Natural killer cell (primary cell): ENCODE measurements around the gene EIF2S2. TPM values are rescaled to one million over a fixed set of nuclear protein-coding genes. Genes with fewer than 3 reads are reported as not detected.

Experiments
- ATAC-seq, 3 donors: fragments of 150-1000 bp in 2 of 3; fragments of 200-7000 bp in 1 of 3; cut with Tn5 transposase; 1 replicate in 1 of 3; 2 replicates in 2 of 3; pipeline ENCODE4 v1.10.0; 2021; ENCODE audit warnings: mild to moderate bottlenecking in 2 of 3, moderate library complexity in 2 of 3
- DNase-seq, 2 donors: peaks; one replicate each; pipeline versions ENCODE4 v3.0.0 to v3.0.0-alpha.2; 2013 to 2021; ENCODE audit warnings: mixed read lengths in 1 of 2
- H3K27ac ChIP-seq: one replicate; pipeline ENCODE4 v1.5.1; 2013; ENCODE audit warnings: mild to moderate bottlenecking, low read length
- H3K27me3 ChIP-seq: one replicate; pipeline ENCODE4 v1.6.1; 2013; ENCODE audit warnings: low read length; ENCODE audit not compliant: control insufficient read depth, insufficient read depth
- H3K36me3 ChIP-seq: one replicate; pipeline ENCODE4 v1.6.1; 2013; ENCODE audit warnings: low read length; ENCODE audit not compliant: control insufficient read depth, insufficient read depth
- H3K4me1 ChIP-seq: one replicate; pipeline ENCODE4 v1.6.1; 2013; ENCODE audit warnings: low read length; ENCODE audit not compliant: control insufficient read depth, insufficient read depth
- H3K4me3 ChIP-seq: one replicate; pipeline ENCODE4 v1.5.1; 2013; ENCODE audit warnings: low read length
- H3K9me3 ChIP-seq: one replicate; pipeline ENCODE4 v1.6.1; 2013; ENCODE audit warnings: low read length; ENCODE audit not compliant: control insufficient read depth, insufficient read depth
- H3K27ac Mint-ChIP-seq, 2 donors: one replicate each; pipeline ENCODE4 v1.8.0; 2022; ENCODE audit warnings: mild to moderate bottlenecking in 2 of 2, mixed read lengths in 2 of 2, moderate library complexity in 1 of 2
- H3K27me3 Mint-ChIP-seq, 2 donors: one replicate each; pipeline ENCODE4 v1.8.0; 2022; ENCODE audit warnings: low read depth in 2 of 2, mixed read lengths in 2 of 2
- H3K36me3 Mint-ChIP-seq: one replicate; pipeline ENCODE4 v1.8.0; 2022; ENCODE audit warnings: mixed read lengths
- H3K4me1 Mint-ChIP-seq, 2 donors: one replicate each; pipeline ENCODE4 v1.8.0; 2022; ENCODE audit warnings: mixed read lengths in 2 of 2
- H3K4me3 Mint-ChIP-seq: one replicate; pipeline ENCODE4 v1.8.0; 2022; ENCODE audit warnings: mild to moderate bottlenecking, moderate library complexity, mixed read lengths
- H3K9me3 Mint-ChIP-seq, 2 donors: one replicate each; pipeline ENCODE4 v1.8.0; 2022; ENCODE audit warnings: mixed read lengths in 2 of 2
- CTCF ChIP-seq: fragments of 200-600 bp; IDR thresholded peaks from one replicate; pipeline ENCODE4 v1.8.0; 2022; ENCODE audit warnings: antibody characterized with exemption
- WGBS: methylation state at CpG from one replicate; pipeline ENCODE4 v1.1.7; 2013; ENCODE audit warnings: missing lambda C conversion rate; ENCODE audit not compliant: insufficient coverage; 5-methylcytosine and 5-hydroxymethylcytosine counted together
- intact Hi-C: fragments of 100-400 bp; cut with micrococcal nuclease; formaldehyde crosslinking; loops from one replicate; pipeline ENCODE4 v1.14.2; 2022
- total RNA-seq, 4 donors: library from RNA; stranded (reverse); fragments of 120-200 nt in 1 of 4; gene quantifications; one replicate each; pipeline versions ENCODE4 v1.2.3 to v1.2.4, GENCODE V29; 2013 to 2022

The EIF2S2 gene
- total RNA-seq, 3 donors from 2014 or later (not counting 1 experiment from before 2014, with no cell fraction given): 17.6 to 20.0 (median 17.6) TPM

- Mint-ChIP-seq H3K4me3 (no peak overlapping the region), H3K36me3 (no peaks in the 10 kb centered on the region), H3K27me3 (no peaks in the 10 kb centered on the region), H3K27ac (peak overlapping the region; percentile 72 to 74), H3K9me3 (no peaks in the 10 kb centered on the region), H3K4me1 (peaks cover 82 to 91% of the 10 kb centered on the region in 2 donors)
- no peaks in the 10 kb centered on the region for H3K36me3 ChIP-seq
- WGBS: 86% methylated on average over 2 of the region's 2 CpGs
- no peak overlapping the region for H3K27ac ChIP-seq
- no peak for ATAC-seq
- intact Hi-C loops: no loop called here
- no peak overlapping the region for H3K4me3 ChIP-seq
- DNase-seq: no peak
- no peaks in the 10 kb centered on the region for H3K9me3 ChIP-seq
- H3K4me1 ChIP-seq: peaks cover 11% of the 10 kb centered on the region
- no peak for TF ChIP-seq CTCF
- no peaks in the 10 kb centered on the region for H3K27me3 ChIP-seq
These were observed 59.6 kb downstream of the EIF2S2 start for GRCh38 chr20:34052414-34052813.

- Mint-ChIP-seq H3K27me3 (no peaks in the 10 kb centered on the region), H3K27ac (peak overlapping the region; percentile 72 to 74), H3K4me1 (peaks cover 86 to 91% of the 10 kb centered on the region in 2 donors), H3K4me3 (no peak overlapping the region), H3K36me3 (no peaks in the 10 kb centered on the region), H3K9me3 (no peaks in the 10 kb centered on the region)
- H3K36me3 ChIP-seq: no peaks in the 10 kb centered on the region
- intact Hi-C loops: loop anchor here (5.0 to 10.0 kb wide), 2 partner anchors 38 to 55 kb away; partner anchors contain the start of gene RALY
- no peaks in the 10 kb centered on the region for H3K27me3 ChIP-seq
- H3K4me1 ChIP-seq: peaks cover 10% of the 10 kb centered on the region
- H3K27ac ChIP-seq: no peak overlapping the region
- 88% methylated on average over 4 of the region's 4 CpGs for WGBS
- DNase-seq: no peak
- ATAC-seq: no peak
- no peak for TF ChIP-seq CTCF
- H3K9me3 ChIP-seq: no peaks in the 10 kb centered on the region
- no peak overlapping the region for H3K4me3 ChIP-seq
These were observed 61.9 kb downstream of the EIF2S2 start for GRCh38 chr20:34049897-34050695.

GRCh38 chr20:34049389-34049788 is 62.7 kb downstream of the EIF2S2 start:
- Histone ChIP-seq H3K27me3 (no peaks in the 10 kb centered on the region), H3K4me1 (peaks cover 8% of the 10 kb centered on the region), H3K9me3 (no peaks in the 10 kb centered on the region), H3K27ac (no peak overlapping the region), H3K36me3 (no peaks in the 10 kb centered on the region), H3K4me3 (no peak overlapping the region)
- intact Hi-C loops: loop anchor here (5.0 to 10.0 kb wide), 2 partner anchors 37 to 55 kb away; partner anchors contain the start of gene RALY
- Mint-ChIP-seq H3K4me3 (no peak overlapping the region), H3K9me3 (no peaks in the 10 kb centered on the region), H3K27me3 (no peaks in the 10 kb centered on the region), H3K27ac (peak overlapping the region; percentile 72 to 74), H3K36me3 (no peaks in the 10 kb centered on the region), H3K4me1 (peaks cover 82 to 86% of the 10 kb centered on the region in 2 donors)
- WGBS: no CpG with 5 or more reads among the region's 1 CpG
- peak in 1 of 3 donors; percentile 9 for ATAC-seq
- no peak for DNase-seq
- no peak for TF ChIP-seq CTCF
